MCF 10A (cell line): ENCODE measurements around the gene HECTD3. TPM values are rescaled to one million over a fixed set of nuclear protein-coding genes. Genes with fewer than 3 reads are reported as not detected.
A peak's percentile ranks its signal among the peaks of the same experiment; 100 is the strongest.

ENCODE experiments used
- Bru-seq: library from RNA; stranded (reverse); fragments of 400-500 nt; gene quantifications from one replicate; lab custom pipeline; 2021; lab: Mats Ljungman, UMichigan
- BruChase-seq, 2 experiments: library from RNA; stranded (reverse); fragments of 400-500 nt; gene quantifications; one replicate each; lab custom pipeline; 2021; lab: Mats Ljungman, UMichigan
- BruUV-seq: library from RNA; stranded (reverse); fragments of 400-500 nt; replicated peaks from 2 replicates; lab custom pipeline; 2021; lab: Mats Ljungman, UMichigan
- CTCF ChIA-PET: fragments of 300-600 bp; sonication (Branson Sonifier 250); formaldehyde crosslinking; extraction: SDS; loops from one replicate; lab custom pipeline; 2021; ENCODE audit warnings: antibody characterized with exemption, inconsistent platforms; lab: Yijun Ruan, JAX
- POLR2A ChIA-PET: fragments of 300-600, 350-650 bp; sonication (Branson Sonifier 250); formaldehyde crosslinking; extraction: SDS; loops from one replicate; lab custom pipeline; 2020; ENCODE audit warnings: antibody characterized with exemption, inconsistent platforms; lab: Yijun Ruan, JAX
- DNase-seq: peaks from one replicate; pipeline ENCODE4 v3.0.0-alpha.2; 2018; ENCODE audit not compliant: unreplicated experiment
- H3K27ac Mint-ChIP-seq: one replicate; pipeline ENCODE4 v1.8.0; 2022; ENCODE audit warnings: mild to moderate bottlenecking, low read depth, mixed read lengths; ENCODE audit not compliant: unreplicated experiment
- H3K27me3 Mint-ChIP-seq: one replicate; pipeline ENCODE4 v1.8.0; 2022; ENCODE audit warnings: mixed read lengths; ENCODE audit not compliant: insufficient read depth, unreplicated experiment
- H3K36me3 Mint-ChIP-seq: one replicate; pipeline ENCODE4 v1.8.0; 2022; ENCODE audit warnings: mild to moderate bottlenecking, moderate library complexity, mixed read lengths; ENCODE audit not compliant: insufficient read depth, unreplicated experiment
- H3K4me1 Mint-ChIP-seq: one replicate; pipeline ENCODE4 v1.8.0; 2022; ENCODE audit warnings: mixed read lengths; ENCODE audit not compliant: insufficient read depth, unreplicated experiment
- H3K4me3 Mint-ChIP-seq: one replicate; pipeline ENCODE4 v1.8.0; 2022; ENCODE audit warnings: mild to moderate bottlenecking, moderate library complexity, mixed read lengths; ENCODE audit not compliant: unreplicated experiment
- H3K9me3 Mint-ChIP-seq: one replicate; pipeline ENCODE4 v1.8.0; 2022; ENCODE audit warnings: mixed read lengths; ENCODE audit not compliant: unreplicated experiment
- intact Hi-C: fragments of 100-400 bp; cut with micrococcal nuclease; formaldehyde crosslinking; loops from 2 replicates; pipeline ENCODE4 v1.14.1; 2022
- long read RNA-seq: library from polyadenylated mRNA; stranded (forward); transcript quantifications from one replicate; pipeline ENCODE4 v2.0.0, GENCODE V29; 2022
- total RNA-seq: library from RNA; stranded (reverse); gene quantifications from 2 replicates; pipeline ENCODE4 v1.2.3, GENCODE V29; 2022
- TF ChIP-seq, protein P1 (sequence below): fragments of 200-600 bp; IDR thresholded peaks from one replicate; pipeline ENCODE4 v1.8.0; 2022; ENCODE audit warnings: antibody characterized with exemption, mild to moderate bottlenecking; ENCODE audit not compliant: unreplicated experiment

The HECTD3 gene
- total RNA-seq (20.2 and 29.2 TPM in 2 replicates), Bru-seq, nascent RNA (percentile 54 among the genes with signal in this experiment), BruChase-seq, experiment 1, labeled RNA remaining after a 6-hour chase (percentile 88 among the genes with signal in this experiment), BruChase-seq, experiment 2, labeled RNA remaining after a 2-hour chase (percentile 72 among the genes with signal in this experiment)
- long read RNA-seq, transcript HECTD3-202 (21 exons, 3,610 nt) = major isoform, 32 of 44 reads
- long read RNA-seq, partial matches to known transcripts = 5 of 44 reads
- long read RNA-seq, other reads (novel, unspliced or antisense) = 5 of 44 reads

GRCh38 chr1:45010855-45011811 lies at the start of gene HECTD3:
Gene HECTD3, minus strand, starts transcription at chr1:45011324. Its CDS starts 67 bp downstream, at chr1:45011257.
- TF ChIP-seq, protein P1, sequence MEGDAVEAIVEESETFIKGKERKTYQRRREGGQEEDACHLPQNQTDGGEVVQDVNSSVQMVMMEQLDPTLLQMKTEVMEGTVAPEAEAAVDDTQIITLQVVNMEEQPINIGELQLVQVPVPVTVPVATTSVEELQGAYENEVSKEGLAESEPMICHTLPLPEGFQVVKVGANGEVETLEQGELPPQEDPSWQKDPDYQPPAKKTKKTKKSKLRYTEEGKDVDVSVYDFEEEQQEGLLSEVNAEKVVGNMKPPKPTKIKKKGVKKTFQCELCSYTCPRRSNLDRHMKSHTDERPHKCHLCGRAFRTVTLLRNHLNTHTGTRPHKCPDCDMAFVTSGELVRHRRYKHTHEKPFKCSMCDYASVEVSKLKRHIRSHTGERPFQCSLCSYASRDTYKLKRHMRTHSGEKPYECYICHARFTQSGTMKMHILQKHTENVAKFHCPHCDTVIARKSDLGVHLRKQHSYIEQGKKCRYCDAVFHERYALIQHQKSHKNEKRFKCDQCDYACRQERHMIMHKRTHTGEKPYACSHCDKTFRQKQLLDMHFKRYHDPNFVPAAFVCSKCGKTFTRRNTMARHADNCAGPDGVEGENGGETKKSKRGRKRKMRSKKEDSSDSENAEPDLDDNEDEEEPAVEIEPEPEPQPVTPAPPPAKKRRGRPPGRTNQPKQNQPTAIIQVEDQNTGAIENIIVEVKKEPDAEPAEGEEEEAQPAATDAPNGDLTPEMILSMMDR = no peak

GRCh38 chr1:45059829-45060228 lies 48.7 kb upstream of the HECTD3 start:
- Mint-ChIP-seq H3K27me3 (peaks cover 27% of the 10 kb centered on the region), H3K27ac (no peak overlapping the region), H3K36me3 (no peaks in the 10 kb centered on the region), H3K4me3 (no peak overlapping the region), H3K9me3 (no peaks in the 10 kb centered on the region), H3K4me1 (no peaks in the 10 kb centered on the region)
- intact Hi-C loops = no loop called here
- POLR2A ChIA-PET = no interaction called here
- TF ChIP-seq, protein P1 = no peak
- no peak for DNase-seq
- CTCF ChIA-PET = interaction anchor here (0.6 to 2.0 kb wide), 2 partner anchors 41 to 47 kb away, joined by 3 to 4 read pairs; no protein-coding TSS in a partner anchor
- no TSS peak for BruUV-seq

More at GRCh38 chr1:45010855-45011811, at the start of gene HECTD3:
- peaks cover 20% of the 10 kb centered on the region for H3K4me1 Mint-ChIP-seq
- POLR2A ChIA-PET = interaction anchor here (0.7 to 11.7 kb wide), 49 partner anchors 11 to 1329 kb away, joined by 3 to 176 read pairs (median 5); partner anchors contain the start of genes AKR1A1, ARMH1, BTBD19 and CCDC163
- no peaks in the 10 kb centered on the region for H3K27me3 Mint-ChIP-seq
- BruUV-seq = no TSS peak
- intact Hi-C loops = loop anchor here (2.0 to 5.0 kb wide), 4 partner anchors 86 to 561 kb away; partner anchors contain the start of gene RNU5D-1
- CTCF ChIA-PET = interaction anchor here (0.6 to 12.2 kb wide), 14 partner anchors 8 to 1205 kb away, joined by 3 to 437 read pairs (median 4); partner anchors contain the start of genes PLK3 and RNU5D-1
- H3K9me3 Mint-ChIP-seq = no peaks in the 10 kb centered on the region
- peak within 1 kb of the TSS; percentile 88 for H3K4me3 Mint-ChIP-seq
- H3K36me3 Mint-ChIP-seq = peaks cover 33% of the 10 kb centered on the region
- peak within 1 kb of the TSS; percentile 85 for H3K27ac Mint-ChIP-seq
- peak; percentile 81 for DNase-seq

DNA sequence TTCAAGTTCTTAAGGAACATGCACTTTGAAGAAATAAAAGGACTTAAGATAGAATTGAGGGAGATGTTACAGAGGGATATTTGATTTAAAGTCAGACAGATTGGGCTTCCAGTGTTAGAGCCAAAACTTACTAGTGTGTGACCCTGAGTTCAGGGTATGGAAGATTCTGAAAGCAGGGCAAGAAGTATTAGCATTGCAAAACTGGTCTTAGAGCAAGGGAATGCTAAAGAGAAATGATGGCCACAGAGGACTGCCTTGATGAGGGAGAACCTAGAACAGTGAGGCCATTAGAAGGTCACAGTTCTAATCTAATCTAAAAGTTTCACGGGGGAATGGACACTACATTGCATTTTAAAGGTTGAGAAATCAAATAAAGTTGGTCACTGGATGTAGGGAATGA lies 46.4 kb upstream of the HECTD3 start:
- Mint-ChIP-seq H3K36me3 (no peaks in the 10 kb centered on the region), H3K4me1 (no peaks in the 10 kb centered on the region), H3K4me3 (no peak overlapping the region), H3K9me3 (no peaks in the 10 kb centered on the region), H3K27me3 (peaks cover 27% of the 10 kb centered on the region), H3K27ac (no peak overlapping the region)
- DNase-seq = no peak
- ChIA-PET POLR2A (no interaction called here), CTCF (interaction anchor here (0.6 kb wide), 1 partner anchor 51 kb away, joined by 3 read pairs; no protein-coding TSS in a partner anchor)
- TF ChIP-seq, protein P1 = no peak
- no TSS peak for BruUV-seq
- intact Hi-C loops = no loop called here
